ENCODE data around the gene TMEM250.
"Not testable (repeated sequence)": the region's sequence is repeated elsewhere in the genome, so short reads cannot be mapped to it uniquely, and the experiment has no call there.

The TMEM250 gene

DNA sequence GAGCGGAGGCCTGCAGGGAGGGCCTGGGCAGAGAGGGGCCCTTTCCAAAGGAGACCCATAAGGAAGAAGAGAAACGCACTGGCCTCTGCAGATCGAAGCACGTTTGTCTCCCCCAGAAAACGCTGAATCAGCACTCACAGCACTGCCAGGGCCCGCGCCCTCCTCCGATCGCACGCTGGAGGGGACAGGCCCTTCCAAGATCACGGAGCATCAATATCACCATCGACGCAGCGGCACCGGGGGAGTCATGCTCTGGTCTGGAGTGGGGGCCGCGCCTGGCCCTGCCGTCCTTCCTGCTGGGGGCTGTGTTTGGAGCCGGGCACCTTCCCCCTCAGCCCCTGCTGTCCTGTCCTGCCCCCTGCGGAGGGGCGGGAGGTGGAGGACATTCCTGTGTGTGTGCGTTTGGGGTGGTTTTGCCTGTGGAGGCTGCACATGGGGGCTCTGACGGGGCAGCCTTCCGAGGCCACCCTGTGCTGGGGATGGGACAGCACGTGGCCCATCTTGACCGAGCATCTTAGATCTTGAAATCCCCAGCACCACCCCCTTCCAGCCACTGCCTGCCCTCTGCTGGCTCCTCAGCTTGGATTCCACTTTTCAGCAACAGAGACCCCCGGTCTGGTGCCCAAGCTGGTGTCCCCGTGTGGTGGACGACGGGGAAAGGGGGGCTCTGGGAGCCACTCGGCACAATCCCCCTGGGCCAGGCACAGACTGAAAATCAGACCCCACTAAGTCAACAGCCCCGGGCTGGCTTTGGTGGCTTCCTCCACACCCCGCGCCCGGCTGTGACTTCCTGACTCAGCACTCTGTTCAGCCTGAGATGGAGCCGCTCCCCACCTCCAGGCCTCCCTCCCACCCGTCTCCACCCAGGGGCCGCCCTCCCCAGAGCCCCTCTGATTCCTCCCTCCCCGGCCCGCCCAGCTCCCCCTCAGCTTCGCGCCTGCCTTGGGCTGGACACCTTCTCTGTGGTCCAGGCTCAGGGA is 8.3 kb downstream of the TMEM250 start:
- peak; percentile 87 for DNase-seq

DNA sequence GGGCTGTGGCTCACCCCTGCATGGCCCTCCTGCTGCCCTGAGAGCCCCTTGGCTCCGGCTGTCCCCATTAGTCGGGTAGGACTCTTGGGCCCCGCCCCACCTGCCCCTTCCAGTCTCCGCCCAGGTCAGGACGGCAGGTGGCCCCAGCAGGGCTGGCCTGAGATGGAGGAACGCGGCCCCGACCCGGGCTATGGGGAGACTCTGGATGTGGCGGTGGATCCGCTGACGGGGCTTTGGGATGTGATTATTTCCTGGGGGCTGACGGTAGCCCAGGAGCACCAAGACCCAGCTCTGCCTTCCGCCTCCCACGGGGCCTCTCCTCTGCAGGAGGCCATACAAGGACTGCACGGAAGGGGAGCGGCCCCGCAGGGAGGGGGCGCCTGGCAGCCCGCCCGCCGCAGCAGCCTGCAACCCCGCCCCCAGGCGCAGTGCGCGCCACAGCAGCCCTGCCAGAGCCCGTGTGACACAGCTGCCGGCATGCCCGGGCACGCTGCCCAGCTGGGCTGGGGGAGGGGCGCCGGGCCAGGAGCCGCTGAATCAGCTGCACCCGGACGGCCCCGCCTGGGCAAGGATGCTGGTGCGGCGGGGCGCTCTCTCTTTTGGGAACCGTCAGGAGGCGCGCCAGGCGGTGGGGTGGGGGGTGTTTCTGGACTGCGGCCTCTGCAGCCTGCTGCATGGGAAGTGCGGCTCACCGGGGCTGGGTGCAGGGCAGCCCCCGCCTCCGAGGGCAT is 9.2 kb downstream of the TMEM250 start:
- DNase-seq = peak; percentile 99

DNA sequence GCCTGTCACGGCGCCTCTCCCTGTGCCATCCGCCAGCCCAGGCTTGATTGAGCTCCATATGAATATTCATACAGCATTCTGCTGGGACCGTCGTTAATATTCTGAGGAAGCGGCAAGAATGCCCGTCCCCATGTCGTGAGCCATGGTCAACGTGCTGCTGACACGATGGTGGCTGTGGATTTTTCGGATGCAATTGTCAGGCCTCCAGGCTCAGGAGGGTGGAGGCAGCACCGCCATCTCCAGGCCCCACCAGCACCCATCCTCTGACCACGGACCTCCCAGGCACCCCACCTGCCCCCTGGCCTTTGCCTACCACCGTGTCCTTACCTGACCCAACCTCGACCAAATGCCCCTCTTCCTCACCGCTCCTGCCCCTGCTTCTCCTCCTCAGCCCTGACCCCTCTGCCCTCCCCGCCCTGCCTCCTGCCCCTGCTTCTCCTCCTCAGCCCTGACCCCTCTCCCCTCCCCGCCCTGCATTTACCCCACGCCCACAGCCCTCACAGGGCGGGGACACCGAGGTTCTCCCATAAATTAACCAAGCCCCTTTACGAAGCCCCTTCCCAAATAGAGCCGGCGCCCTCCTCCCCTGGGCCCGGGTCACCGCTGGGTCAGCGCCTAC is 9.9 kb downstream of the TMEM250 start:
- peak; percentile 78 for DNase-seq

DNA sequence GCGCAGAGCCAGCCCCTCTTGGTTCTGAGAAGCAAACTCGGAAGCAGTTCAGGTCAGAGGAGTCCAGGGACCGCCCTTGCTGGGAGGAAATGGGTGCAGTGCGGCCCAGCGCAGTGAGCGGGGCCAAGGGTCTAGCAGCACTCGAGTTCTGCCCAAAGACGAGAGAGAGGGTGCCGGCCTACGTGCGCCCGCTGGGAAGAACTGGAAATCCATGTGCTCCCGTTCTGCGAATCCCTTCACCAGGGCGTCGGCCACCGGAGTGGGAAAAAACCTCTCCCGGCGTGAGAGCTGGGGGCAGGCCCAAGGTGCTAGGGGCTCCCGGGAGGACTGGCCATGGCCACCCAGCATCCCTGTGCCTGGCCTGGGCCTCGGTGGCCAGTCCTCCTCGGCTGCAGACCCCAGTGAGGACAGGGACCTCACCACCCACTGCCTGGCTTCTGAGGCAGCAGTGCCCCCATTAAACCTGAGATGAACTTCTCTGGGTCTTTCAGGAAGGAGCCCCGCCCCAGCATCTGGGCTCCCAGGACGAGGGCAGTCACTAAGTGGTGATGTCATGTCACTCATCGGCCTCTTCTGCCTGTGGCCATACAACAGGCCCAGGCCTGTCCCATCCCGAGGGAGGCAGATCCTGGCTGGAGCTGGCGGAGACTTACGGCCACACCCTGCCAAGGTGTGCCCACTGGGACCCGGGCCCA is 10.6 kb downstream of the TMEM250 start:
- peak; percentile 98 for DNase-seq

DNA sequence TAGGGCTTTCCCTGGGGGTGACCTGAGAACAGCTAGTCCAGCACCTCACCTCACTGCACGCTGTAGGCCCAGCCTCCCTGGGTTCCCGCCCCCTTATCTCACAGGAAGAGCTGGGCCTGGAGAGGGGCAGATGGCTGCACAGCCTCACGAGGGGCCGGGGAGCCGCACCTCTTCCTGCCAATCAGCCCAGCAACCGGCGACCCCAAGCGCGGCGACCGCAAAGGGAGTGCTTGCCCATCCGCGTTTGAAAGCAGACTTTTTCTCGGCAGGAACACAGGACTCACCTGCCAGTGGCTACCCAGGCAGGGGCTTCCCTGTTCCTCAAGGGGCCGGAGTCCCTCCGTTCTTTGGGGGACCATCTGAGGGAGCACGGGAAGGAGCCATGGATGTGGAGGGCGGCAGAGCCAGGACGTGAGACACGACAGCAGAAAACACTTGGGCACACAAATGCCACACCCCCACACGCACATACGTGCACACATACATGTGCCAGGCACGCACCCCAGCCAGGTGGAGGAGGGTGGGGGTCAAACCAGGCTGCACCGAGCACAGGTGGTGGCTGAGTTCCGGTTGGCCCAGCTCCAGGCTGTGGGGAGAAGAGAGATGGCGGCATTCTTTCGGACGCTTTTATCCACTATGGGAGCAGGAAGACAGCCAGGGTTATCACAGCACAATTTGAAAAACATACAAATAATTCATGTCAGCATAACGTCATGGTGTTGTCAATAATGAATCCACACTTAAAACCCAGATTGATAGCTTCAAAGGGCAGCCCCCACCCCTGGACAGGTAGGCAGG is 11.3 kb downstream of the TMEM250 start:
- DNase-seq = peak; percentile 95

DNA sequence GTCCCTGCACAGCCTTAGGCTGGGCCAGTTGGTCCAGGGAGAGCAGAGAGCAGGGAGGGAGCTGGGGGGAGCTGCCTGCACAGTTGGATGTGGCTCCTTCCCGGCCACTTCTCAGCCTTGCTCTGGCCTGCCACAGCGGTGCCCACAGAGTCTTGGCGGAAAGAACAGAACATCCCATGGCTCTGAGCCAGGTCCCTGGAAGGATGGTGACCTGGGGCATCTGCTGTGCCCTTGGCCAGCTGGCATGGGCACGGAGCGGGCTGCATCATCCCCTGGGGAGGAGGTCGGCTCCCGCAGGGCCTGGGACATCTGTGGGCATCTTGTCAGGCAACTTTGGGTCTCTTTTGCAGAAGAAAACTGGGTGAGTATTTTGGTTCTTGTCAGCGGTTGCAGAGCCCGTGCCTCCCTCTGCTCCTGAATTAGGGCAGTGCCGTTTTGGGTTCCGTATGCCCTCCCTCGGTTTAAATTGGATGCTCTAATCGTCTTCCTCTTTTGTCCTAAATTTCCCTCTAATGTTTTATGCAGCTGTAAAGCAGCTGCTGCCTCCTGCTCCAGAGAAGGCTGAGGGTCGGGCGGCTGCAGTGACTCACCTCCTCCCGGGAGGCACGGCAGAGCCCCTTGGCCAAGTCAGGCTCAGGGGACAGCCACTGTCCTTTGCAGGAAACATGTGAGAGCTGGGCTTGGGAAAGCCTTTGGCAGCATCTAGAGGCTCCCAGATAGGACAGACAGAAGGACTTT is 13.1 kb downstream of the TMEM250 start:
- peak; percentile 46 for DNase-seq

DNA sequence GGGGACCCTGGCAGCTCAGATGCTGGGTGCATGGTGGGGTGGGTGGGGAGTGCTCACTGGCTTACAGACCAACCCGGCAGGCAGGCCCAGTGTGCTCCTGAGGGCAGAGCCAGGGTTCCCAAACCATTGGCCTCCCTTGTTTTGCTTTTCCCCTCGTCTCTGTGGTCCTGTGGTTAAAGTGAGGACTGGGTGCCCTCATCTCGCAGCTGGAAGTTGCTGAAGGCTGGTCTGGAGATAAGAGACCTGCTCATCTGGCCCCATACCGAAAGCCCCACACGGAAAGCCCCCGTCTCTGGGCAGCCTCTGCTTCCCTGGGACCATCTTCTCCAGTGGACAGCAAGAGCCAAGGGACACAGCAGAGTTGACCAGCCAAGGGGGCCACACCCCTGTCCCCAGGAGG is 13.8 kb downstream of the TMEM250 start:
- DNase-seq = peak; percentile 47

DNA sequence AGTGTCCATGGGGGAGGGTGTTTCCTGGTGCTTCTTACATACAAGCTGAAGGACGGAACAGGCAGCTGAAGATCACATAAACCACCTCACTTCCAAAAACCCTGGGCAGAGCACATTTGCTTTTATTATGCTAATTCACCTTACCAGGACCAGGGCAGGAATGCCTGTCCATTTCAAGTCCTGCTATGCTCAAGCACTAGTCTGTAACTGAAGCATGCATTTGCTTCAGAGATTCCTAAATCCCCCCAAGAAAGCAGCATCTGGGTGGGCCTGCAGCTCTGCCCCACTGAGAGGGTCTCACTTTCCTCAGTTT is 14.2 kb downstream of the TMEM250 start:
- no peak for DNase-seq

DNA sequence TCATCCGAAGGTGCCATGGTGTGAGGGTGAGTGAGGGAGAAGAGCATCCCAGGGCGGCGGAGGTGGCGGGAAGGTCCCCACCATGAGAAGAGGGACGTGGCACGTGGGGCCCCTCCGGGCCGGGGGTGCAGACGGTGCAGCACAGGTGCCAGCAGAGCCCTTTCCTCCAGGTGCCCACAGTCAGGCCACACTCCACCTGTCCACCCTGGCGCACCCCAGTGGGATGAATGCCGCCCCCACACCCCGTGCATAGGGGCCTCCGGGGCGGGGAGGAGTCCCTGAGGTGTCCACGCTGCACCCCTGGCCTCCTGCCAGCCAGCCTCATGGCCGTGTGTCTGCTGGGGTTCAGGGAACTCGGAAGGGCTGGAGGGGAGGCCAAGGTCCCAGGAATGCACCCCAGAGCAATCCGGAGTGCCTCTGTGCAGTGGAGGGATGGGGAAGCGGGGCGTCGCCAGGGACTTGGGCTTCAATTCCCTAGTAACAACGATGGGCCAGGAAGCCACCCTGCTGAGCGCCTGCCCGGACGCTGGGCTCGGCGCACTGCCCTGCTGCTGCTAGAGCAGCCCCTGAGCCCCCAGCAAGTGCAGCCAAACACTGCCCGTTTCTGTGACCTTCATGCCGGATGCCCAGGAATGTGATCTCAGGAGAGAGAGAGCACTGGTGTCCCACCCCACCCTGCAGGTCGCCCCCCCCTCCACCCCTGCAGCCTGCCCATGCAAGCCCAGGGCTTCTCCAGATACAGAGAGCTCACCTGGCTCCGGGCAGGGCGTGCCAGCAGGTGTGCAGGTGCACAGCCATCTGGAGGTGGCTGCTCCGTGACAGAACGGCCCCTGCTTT is 14.8 kb downstream of the TMEM250 start:
- DNase-seq = peak; percentile 97

DNA sequence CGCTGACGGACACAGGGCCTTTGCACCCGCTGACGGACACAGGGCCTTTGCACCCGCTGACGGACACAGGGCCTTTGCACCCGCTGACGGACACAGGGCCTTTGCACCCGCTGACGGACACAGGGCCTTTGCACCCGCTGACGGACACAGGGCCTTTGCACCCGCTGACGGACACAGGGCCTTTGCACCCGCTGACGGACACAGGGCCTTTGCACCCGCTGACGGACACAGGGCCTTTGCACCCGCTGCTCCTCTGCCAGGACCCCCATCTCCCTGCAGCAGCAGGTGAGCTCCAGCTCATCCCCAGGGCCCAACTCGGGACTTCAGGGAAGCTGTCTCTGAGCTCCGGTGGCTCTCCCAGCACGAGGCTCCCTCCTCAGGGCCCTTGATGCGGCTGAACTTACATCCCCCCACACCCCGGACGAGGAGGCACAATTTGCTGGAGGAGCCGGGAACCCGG is 17.0 kb downstream of the TMEM250 start:
- DNase-seq = not testable (repeated sequence)

DNA sequence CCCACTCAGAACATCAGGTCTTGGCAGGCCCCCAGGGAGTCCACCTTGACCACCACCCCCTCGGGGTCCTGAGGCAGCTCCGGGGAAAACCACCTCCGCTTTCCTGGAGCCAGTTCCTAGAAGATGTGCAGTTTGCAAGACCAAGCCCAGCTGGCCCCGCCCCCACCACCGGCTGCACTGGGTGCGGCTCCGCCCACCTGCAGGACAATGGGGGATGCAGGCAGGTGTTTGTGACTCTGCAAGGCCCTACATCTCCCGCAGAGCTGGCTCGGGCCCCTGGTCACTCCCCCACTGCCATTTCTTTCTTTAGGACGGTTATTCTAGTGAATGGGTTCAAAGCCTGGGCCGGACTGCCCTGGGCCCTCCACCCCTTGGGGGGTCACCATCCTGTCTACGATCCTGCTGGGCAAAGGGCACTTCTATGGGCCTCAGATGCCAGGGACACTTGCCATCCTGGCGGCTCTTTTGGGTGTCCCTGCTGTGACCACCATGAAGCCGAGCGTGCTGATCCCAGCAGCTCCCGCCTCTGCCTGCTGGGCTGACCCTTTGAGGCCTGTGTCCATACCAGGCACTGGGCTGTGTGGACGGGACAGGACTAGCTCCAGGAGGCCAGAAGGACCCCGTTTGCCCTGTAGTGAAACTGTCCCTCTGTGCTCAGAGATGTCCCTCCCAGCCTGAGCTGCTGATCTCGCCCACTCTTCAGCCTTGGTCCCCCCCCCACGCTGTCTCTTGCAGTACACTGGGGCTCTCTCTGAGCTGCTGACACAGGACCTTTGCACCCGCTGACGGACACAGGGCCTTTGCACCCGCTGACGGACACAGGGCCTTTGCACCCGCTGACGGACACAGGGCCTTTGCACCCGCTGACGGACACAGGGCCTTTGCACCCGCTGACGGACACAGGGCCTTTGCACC is 17.7 kb downstream of the TMEM250 start:
- DNase-seq = peak; percentile 91

DNA sequence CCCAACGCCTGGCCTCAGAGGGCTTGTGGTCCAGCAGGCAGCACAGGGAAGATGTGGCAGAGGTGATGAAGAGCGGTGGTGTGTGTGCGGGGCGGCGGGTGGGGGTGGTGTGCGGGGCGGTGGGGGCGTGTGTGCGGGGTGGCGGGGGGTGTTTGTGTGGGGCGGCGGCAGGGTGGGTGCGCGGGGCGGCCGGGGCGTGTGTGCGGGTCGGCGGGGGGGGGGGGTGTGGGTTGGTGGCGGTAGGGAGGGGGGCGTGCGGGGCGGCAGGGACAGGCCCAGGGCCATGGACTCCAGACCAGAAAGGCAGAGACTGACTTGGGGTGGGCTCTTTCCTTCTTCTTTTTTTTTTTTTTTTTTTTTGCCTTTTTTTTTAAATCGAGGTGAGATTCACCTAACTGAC is 19.1 kb downstream of the TMEM250 start:
- DNase-seq = no peak

DNA sequence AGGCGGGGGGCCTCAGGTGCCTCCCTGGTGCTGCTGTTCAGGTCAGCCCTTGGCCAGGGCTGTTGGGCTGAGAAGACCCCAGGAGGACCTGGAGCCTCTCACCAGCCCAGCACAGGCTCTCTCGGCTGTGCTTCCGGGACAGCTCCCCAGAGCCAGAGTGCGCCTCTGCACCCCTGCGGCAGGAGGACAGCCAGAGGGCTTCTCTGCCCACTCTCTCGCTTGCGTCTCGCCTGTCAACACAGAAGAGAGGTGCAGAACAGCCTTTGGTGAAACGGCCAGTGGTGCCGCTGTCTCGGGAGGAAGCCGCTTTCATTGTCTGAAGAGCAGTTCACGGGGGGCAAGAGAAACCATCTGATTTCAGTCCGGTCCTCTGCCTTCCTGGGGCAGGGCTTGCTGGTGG is 19.8 kb downstream of the TMEM250 start:
- DNase-seq = no peak

DNA sequence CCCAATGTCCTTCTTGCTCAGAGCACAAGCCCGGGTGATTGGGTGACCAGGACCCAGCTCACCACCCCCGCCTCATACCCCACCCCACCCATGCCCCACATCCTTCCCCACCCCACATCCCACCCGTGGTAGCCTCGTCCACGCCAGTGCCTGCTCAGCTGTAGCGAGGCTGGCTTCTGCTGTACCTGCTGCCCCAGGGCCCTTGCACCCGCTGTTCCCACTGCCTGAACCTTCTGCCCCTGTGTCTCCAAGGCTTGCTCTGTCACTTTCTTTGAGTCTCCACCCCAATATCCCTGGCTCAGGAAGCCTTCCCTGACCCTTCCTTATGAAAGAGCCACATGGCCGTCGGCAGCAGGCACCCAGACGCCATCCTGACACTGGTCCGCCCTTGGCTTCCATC is 20.5 kb downstream of the TMEM250 start:
- no peak for DNase-seq

DNA sequence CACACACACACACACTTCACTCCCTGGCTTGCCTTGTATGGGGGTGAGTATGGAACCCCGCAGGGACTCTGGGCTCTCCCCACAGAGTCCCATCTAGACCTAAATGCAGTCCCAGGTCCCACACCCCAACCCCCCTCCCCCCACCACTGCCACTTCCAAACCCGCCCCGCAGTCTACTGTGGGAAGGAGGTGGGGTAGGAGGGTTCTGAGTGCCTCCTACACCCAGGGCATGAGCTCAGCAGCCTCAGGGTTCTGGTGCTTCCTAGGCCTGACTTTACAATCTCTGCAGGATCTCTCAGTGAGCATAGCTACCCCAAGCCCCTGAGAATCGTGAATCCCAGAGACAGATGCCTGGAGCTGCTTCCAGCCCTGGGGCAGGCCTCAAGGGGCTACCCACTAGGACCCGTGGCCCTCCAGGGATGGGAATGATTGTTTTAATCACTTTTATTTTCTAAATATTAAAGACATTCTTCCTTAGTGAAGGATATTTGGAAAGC is 22.1 kb downstream of the TMEM250 start:
- no peak for DNase-seq

DNA sequence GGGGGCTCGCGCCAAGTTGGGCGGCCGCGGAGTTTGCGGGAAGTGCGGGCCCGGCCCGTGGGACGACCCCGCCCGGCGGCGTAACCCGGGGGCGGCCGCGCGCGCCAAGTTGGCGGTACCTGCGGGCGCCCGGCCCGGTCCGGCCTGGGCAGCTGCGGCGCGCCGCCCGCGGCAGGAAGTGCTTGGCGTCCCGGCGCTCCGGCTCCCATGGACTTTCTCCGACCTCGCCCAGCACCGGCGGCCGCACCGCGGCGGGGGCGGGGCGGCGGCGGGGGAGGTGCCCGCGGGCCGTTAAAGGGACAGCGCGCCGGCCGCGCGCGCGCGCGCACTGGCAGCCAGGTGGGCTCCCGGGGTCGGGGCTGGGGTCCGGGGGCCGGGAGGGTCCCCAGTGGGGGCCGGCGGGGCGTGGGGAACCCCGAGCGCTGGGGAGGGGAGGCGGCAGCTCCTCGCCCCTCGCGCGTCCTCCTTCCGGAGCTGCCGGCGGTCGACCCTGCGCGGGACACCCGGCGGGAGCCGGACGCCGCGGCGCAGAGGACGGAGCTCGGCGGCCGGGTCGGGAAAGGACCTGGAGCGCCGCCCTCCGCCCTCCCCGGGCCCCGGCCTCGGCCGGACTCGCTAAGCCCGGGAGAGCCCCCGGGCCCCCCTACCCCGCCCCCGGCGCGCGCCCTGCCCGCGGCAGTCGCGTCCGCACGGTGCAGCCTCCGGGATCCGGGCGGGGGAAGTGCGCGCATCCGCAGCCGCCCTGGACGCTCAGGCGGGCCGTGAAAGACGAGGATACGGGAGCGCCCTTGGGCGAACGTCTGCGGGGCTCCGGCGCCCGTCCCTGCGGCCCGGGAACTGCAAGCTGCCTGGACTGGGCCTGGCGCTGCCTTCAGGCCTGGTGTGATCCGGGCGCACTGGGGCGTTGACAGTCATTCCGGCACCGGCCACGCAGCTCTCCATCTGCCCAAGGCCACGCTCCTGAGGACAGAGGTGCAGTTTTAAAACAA is 23.3 kb downstream of the TMEM250 start, which contains the start of gene NACC2:
Gene NACC2 (minus strand): TSS at position 220 of the 989 bp plus-strand sequence. CDS start 44,768 bp downstream, outside the sequence.
- peak; percentile 89 for DNase-seq

Data from DMS53 (cell line).